Measurements from ENCODE around the gene GARNL3.

- no peak for TF ChIP-seq POLR2AphosphoS5 (IDR thresholded peaks at IDR 0.05; ENCODE audit: low read depth, low read length)
- no peak for TF ChIP-seq POLR2A (IDR thresholded peaks at IDR 0.05; ENCODE audit: low read depth, low read length)
- no peak for TF ChIP-seq TAF1 (IDR thresholded peaks at IDR 0.05; ENCODE audit: low read depth, low read length)
These were observed 27.8 kb downstream of the GARNL3 start for GRCh38 chr9:127292415-127292814.

Data from GM12891 (cell line).